ENCODE measurements around the gene GABRA1.

DNA sequence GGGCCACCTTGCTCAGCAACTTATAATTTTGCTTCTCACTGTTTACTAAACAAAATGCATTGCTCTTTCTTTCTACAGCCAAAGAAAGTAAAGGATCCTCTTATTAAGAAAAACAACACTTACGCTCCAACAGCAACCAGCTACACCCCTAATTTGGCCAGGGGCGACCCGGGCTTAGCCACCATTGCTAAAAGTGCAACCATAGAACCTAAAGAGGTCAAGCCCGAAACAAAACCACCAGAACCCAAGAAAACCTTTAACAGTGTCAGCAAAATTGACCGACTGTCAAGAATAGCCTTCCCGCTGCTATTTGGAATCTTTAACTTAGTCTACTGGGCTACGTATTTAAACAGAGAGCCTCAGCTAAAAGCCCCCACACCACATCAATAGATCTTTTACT is 49.1 kb downstream of the GABRA1 start:
- TF ChIP-seq, protein P1, sequence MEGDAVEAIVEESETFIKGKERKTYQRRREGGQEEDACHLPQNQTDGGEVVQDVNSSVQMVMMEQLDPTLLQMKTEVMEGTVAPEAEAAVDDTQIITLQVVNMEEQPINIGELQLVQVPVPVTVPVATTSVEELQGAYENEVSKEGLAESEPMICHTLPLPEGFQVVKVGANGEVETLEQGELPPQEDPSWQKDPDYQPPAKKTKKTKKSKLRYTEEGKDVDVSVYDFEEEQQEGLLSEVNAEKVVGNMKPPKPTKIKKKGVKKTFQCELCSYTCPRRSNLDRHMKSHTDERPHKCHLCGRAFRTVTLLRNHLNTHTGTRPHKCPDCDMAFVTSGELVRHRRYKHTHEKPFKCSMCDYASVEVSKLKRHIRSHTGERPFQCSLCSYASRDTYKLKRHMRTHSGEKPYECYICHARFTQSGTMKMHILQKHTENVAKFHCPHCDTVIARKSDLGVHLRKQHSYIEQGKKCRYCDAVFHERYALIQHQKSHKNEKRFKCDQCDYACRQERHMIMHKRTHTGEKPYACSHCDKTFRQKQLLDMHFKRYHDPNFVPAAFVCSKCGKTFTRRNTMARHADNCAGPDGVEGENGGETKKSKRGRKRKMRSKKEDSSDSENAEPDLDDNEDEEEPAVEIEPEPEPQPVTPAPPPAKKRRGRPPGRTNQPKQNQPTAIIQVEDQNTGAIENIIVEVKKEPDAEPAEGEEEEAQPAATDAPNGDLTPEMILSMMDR (IDR thresholded peaks at IDR 0.05), result no peak
- no peak for TF ChIP-seq POLR2A (IDR thresholded peaks at IDR 0.05)
